IMR-90 (cell line): ENCODE results near the gene ASS1. TPM values are rescaled to one million over a fixed set of nuclear protein-coding genes. Genes with fewer than 3 reads are reported as not detected.

Experiments
- ATAC-seq: fragments of 200-7000 bp; cut with Tn5 transposase; 2 replicates; pipeline ENCODE4 v1.9.1; 2020; ENCODE audit warnings: low read depth, mild to moderate bottlenecking, moderate library complexity
- BruUV-seq: library from RNA; stranded (reverse); fragments of 400-500 nt; replicated peaks from 2 replicates; lab custom pipeline; 2021; lab: Mats Ljungman, UMichigan
- CTCF ChIA-PET: fragments of 300-600 bp; formaldehyde crosslinking; extraction: SDS; loops from one replicate; lab custom pipeline; 2021; ENCODE audit warnings: antibody characterized with exemption; lab: Yijun Ruan, JAX
- POLR2A ChIA-PET: fragments of 300-600 bp; sonication (Branson Sonifier 250); formaldehyde crosslinking; loops from one replicate; lab custom pipeline; 2022; ENCODE audit warnings: antibody characterized with exemption; ENCODE audit not compliant: unreplicated experiment; lab: Charles Lee
- DNase-seq: peaks from one replicate; pipeline ENCODE4 v3.0.0; 2013
- H2AFZ ChIP-seq: replicated peaks from 2 replicates; pipeline ENCODE3; 2013; ENCODE audit warnings: low read length, mild to moderate bottlenecking; ENCODE audit not compliant: poor library complexity
- H2AK5ac ChIP-seq: 2 replicates; pipeline ENCODE4 v1.6.1; 2013; ENCODE audit warnings: low read depth, low read length, inconsistent platforms
- H2AK9ac ChIP-seq: replicated peaks from 2 replicates; pipeline ENCODE3; 2013; ENCODE audit warnings: mild to moderate bottlenecking, low read depth, low read length, moderate library complexity; ENCODE audit not compliant: poor library complexity
- H2BK120ac ChIP-seq: 2 replicates; pipeline ENCODE4 v1.6.1; 2013; ENCODE audit warnings: low read depth, low read length, inconsistent platforms
- H2BK15ac ChIP-seq: 3 replicates; pipeline ENCODE4 v1.6.1; 2013; ENCODE audit warnings: low read depth, low read length, inconsistent platforms
- H2BK20ac ChIP-seq: 2 replicates; pipeline ENCODE4 v1.6.1; 2013; ENCODE audit warnings: low read depth, mild to moderate bottlenecking, inconsistent platforms, low read length, moderate library complexity
- H2BK5ac ChIP-seq: 2 replicates; pipeline ENCODE4 v1.6.1; 2013; ENCODE audit warnings: mild to moderate bottlenecking, low read depth, low read length, inconsistent platforms; ENCODE audit not compliant: poor library complexity, severe bottlenecking
- H3K14ac ChIP-seq: replicated peaks from 2 replicates; pipeline ENCODE4 v1.6.1; 2013; ENCODE audit warnings: low read depth, low read length, inconsistent platforms
- H3K18ac ChIP-seq: 2 replicates; pipeline ENCODE4 v1.6.1; 2013; ENCODE audit warnings: low read depth, low read length, control low read depth
- H3K23ac ChIP-seq: 2 replicates; pipeline ENCODE4 v1.6.1; 2013; ENCODE audit warnings: low read depth, low read length, inconsistent platforms
- H3K27ac ChIP-seq: 2 replicates; pipeline ENCODE4 v1.5.1; 2013; ENCODE audit warnings: mild to moderate bottlenecking, control low read depth, low read length; ENCODE audit not compliant: insufficient read depth
- H3K27me3 ChIP-seq: 2 replicates; pipeline ENCODE4 v1.6.1; 2013; ENCODE audit warnings: low read length; ENCODE audit not compliant: control insufficient read depth, insufficient read depth
- H3K36me3 ChIP-seq: 2 replicates; pipeline ENCODE4 v1.6.1; 2013; ENCODE audit warnings: low read length, mixed read lengths; ENCODE audit not compliant: control insufficient read depth, insufficient read depth
- H3K4ac ChIP-seq: 2 replicates; pipeline ENCODE4 v1.6.1; 2013; ENCODE audit warnings: low read depth, low read length, inconsistent platforms
- H3K4me1 ChIP-seq: 2 replicates; pipeline ENCODE4 v1.6.1; 2013; ENCODE audit warnings: low read length, mixed read lengths; ENCODE audit not compliant: control insufficient read depth, insufficient read depth
- H3K4me2 ChIP-seq: 2 replicates; pipeline ENCODE4 v1.6.1; 2013; ENCODE audit warnings: low read depth, mild to moderate bottlenecking, control low read depth, low read length, moderate library complexity
- H3K4me3 ChIP-seq: 2 replicates; pipeline ENCODE4 v1.5.1; 2013; ENCODE audit warnings: low read depth, mild to moderate bottlenecking, control low read depth, low read length, moderate library complexity; ENCODE audit not compliant: insufficient read depth
- H3K56ac ChIP-seq: 2 replicates; pipeline ENCODE4 v1.6.1; 2013; ENCODE audit warnings: low read length, inconsistent platforms; ENCODE audit not compliant: insufficient read depth; ENCODE audit errors: extremely low read depth
- H3K79me1 ChIP-seq, 2 experiments: 2 replicates each; pipeline ENCODE4 v1.6.1; 2013; ENCODE audit warnings: low read length in 2 of 2, inconsistent platforms in 1 of 2, low read depth in 1 of 2
- H3K9ac ChIP-seq: 2 replicates; pipeline ENCODE4 v1.6.1; 2013; ENCODE audit warnings: low read depth, low read length, control low read depth
- H3K9me1 ChIP-seq: 2 replicates; pipeline ENCODE4 v1.6.1; 2013; ENCODE audit warnings: low read length, inconsistent platforms; ENCODE audit not compliant: insufficient read depth
- H3K9me3 ChIP-seq: 2 replicates; pipeline ENCODE4 v1.6.1; 2013; ENCODE audit warnings: low read length; ENCODE audit not compliant: control insufficient read depth, insufficient read depth
- H4K20me1 ChIP-seq: 2 replicates; pipeline ENCODE4 v1.6.1; 2013; ENCODE audit warnings: low read length, inconsistent platforms; ENCODE audit not compliant: insufficient read depth
- H4K5ac ChIP-seq: 2 replicates; pipeline ENCODE4 v1.6.1; 2013; ENCODE audit warnings: mild to moderate bottlenecking, low read depth, low read length, control low read depth
- H4K8ac ChIP-seq, 2 experiments: 2 replicates each; pipeline ENCODE4 v1.6.1; 2013; ENCODE audit warnings: low read depth in 2 of 2, low read length in 2 of 2, control low read depth in 1 of 2, inconsistent platforms in 1 of 2
- H4K91ac ChIP-seq: 2 replicates; pipeline ENCODE4 v1.6.1; 2013; ENCODE audit warnings: low read depth, low read length, inconsistent platforms; ENCODE audit not compliant: insufficient read depth
- BHLHE40 ChIP-seq: fragments of 150-350 bp; IDR thresholded peaks from 2 replicates; pipeline ENCODE4 v1.6.1; 2016; ENCODE audit warnings: mild to moderate bottlenecking, low read depth, low read length
- CEBPB ChIP-seq: IDR thresholded peaks from 2 replicates; pipeline ENCODE4 v1.6.1; 2012; ENCODE audit warnings: low read depth, low read length, improper control_type of control experiment
- CHD1 ChIP-seq: IDR thresholded peaks from 2 replicates; pipeline ENCODE4 v1.6.1; 2012; ENCODE audit warnings: low read depth, low read length, improper control_type of control experiment
- ELK1 ChIP-seq: fragments of 150-350 bp; IDR thresholded peaks from 2 replicates; pipeline ENCODE4 v1.6.1; 2016; ENCODE audit warnings: low read depth, mild to moderate bottlenecking, low read length, moderate library complexity, borderline replicate concordance
- FOS ChIP-seq: fragments of 150-350 bp; IDR thresholded peaks from 2 replicates; pipeline ENCODE4 v1.6.1; 2016; ENCODE audit warnings: low read depth, low read length
- MAFK ChIP-seq: IDR thresholded peaks from 2 replicates; pipeline ENCODE4 v1.6.1; 2012; ENCODE audit warnings: low read depth, low read length, improper control_type of control experiment
- MAZ ChIP-seq: IDR thresholded peaks from 2 replicates; pipeline ENCODE4 v1.6.1; 2012; ENCODE audit warnings: low read depth, mild to moderate bottlenecking, low read length, improper control_type of control experiment, moderate library complexity, borderline replicate concordance
- MXI1 ChIP-seq: IDR thresholded peaks from 2 replicates; pipeline ENCODE4 v1.6.1; 2012; ENCODE audit warnings: low read depth, mild to moderate bottlenecking, low read length, moderate library complexity, borderline replicate concordance
- NFE2L2 ChIP-seq: fragments of 150-350 bp; IDR thresholded peaks from 2 replicates; pipeline ENCODE4 v1.6.1; 2016; ENCODE audit warnings: low read depth, mild to moderate bottlenecking, low read length
- POLR2A ChIP-seq: IDR thresholded peaks from 2 replicates; pipeline ENCODE4 v1.6.1; 2012; ENCODE audit warnings: mild to moderate bottlenecking, low read depth, low read length
- RAD21 ChIP-seq: IDR thresholded peaks from 2 replicates; pipeline ENCODE4 v1.6.1; 2012; ENCODE audit warnings: low read length, improper control_type of control experiment
- RCOR1 ChIP-seq: IDR thresholded peaks from 2 replicates; pipeline ENCODE4 v1.6.1; 2012; ENCODE audit warnings: mild to moderate bottlenecking, low read length, improper control_type of control experiment; ENCODE audit not compliant: insufficient replicate concordance
- RFX5 ChIP-seq: IDR thresholded peaks from 2 replicates; pipeline ENCODE4 v1.8.0; 2012; ENCODE audit warnings: low read depth, mild to moderate bottlenecking, low read length, moderate library complexity
- SMC3 ChIP-seq: fragments of 150-350 bp; IDR thresholded peaks from 2 replicates; pipeline ENCODE4 v1.6.1; 2016; ENCODE audit warnings: low read depth, mild to moderate bottlenecking, antibody characterized with exemption, low read length, moderate library complexity
- WGBS, 2 experiments: methylation state at CpG; one replicate each; pipeline versions ENCODE4 v1.1.5 to v1.1.7; 2013; ENCODE audit warnings: missing lambda C conversion rate in 2 of 2; ENCODE audit not compliant: insufficient read length in 1 of 2; ENCODE audit errors: extremely low coverage in 2 of 2; 5-methylcytosine and 5-hydroxymethylcytosine counted together
- dilution Hi-C: fragments of 300-500 bp; cut with HindIII; formaldehyde crosslinking; loops from one replicate; pipeline ENCODE4 v1.14.3; 2018; ENCODE audit warnings: low sequenced_read_pairs; ENCODE audit not compliant: unreplicated experiment
- in situ Hi-C: fragments of 300-500 bp; cut with MboI; formaldehyde crosslinking; loops from 3 replicates; pipeline ENCODE4 v1.14.3; 2019; ENCODE audit warnings: low sequenced_read_pairs, inconsistent platforms, mixed read lengths
- intact Hi-C: fragments of 100-400 bp; cut with micrococcal nuclease; formaldehyde crosslinking; loops from 2 replicates; pipeline ENCODE4 v1.10.0; 2022
- polyA plus RNA-seq, 3 experiments: library from polyadenylated mRNA; depleted of rRNA; stranded (reverse); fragments of >200 nt; gene quantifications; 2 replicates each; pipeline ENCODE4 v1.2.3, GENCODE V29; 2012; ENCODE audit warnings: low replicate concordance in 1 of 3
- total RNA-seq: library from RNA; depleted of rRNA; stranded (reverse); fragments of >200 nt; gene quantifications from 2 replicates; pipeline ENCODE4 v1.2.3, GENCODE V29; 2012
- TF ChIP-seq, protein P1 (sequence below): conservative IDR thresholded peaks from 2 replicates; pipeline ENCODE4 v1.5.1; 2012; ENCODE audit warnings: mild to moderate bottlenecking, low read depth, low read length, improper control_type of control experiment

ASS1 gene
- total and polyA plus RNA-seq, 2 of the 4 experiments (the other 2 are of a cell fraction), result 39.6 to 41.9 TPM

DNA sequence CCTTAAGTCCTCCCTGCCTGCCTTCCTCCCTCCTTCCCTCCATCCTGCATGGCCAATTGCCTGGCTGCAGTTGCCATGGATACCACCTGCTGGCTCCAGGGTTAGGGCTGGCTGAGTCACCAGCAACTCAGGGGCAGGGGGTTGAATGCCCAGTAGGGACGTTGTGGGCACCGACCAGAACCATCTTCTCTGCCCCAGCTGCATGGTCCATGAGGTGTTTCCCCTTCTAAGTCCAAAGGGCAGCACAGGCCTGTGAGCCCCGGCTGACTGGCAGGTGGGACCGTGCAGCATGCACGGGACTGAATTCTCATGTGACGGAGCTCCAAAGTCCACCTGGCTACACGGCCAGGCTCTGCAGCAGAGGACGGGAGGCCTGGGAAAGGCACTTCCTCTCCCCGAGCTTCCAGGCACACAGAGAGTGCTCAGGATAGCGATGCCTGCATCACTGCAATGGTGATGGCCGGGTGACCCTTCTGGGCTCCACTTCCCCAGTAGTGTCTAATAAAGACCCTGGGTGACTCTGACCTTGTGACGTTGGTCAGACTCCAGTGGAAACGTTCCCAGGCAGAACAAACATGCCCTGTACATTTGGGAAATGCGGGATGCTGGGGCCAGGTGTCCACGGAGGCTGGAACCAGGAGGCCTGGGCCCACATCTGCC, 5.7 kb downstream of the ASS1 start:
- H2AK5ac ChIP-seq, result peak overlapping the region; percentile 17; the same call in 1 of the 2 replicates
- WGBS, 2 experiments, result 82% methylated on average over 9 of the region's 15 CpGs; no CpG with 5 or more reads in 1 of the 2 experiments
- H3K4me3 ChIP-seq, result no peak overlapping the region
- dilution Hi-C loops (no loop called here), in situ Hi-C loops (loop anchor here (5.0 kb wide), 1 partner anchor 237 kb away; no protein-coding TSS in a partner anchor), intact Hi-C loops (no loop called here)
- H3K9ac ChIP-seq, result no peak overlapping the region
- no peak overlapping the region for H3K56ac ChIP-seq
- peak overlapping the region; percentile 34 for H3K4ac ChIP-seq
- no peak overlapping the region for H3K18ac ChIP-seq
- peak overlapping the region; percentile 60 for H2AFZ ChIP-seq
- no peaks in the 10 kb centered on the region for H3K9me3 ChIP-seq
- CTCF ChIA-PET, result no interaction called here
- no peaks in the 10 kb centered on the region for H3K79me1 ChIP-seq
- no peak for TF ChIP-seq SMC3
- no peak for TF ChIP-seq CEBPB
- TF ChIP-seq POLR2A, result no peak
- TF ChIP-seq MXI1, result no peak
- no peak for TF ChIP-seq MAFK
- TF ChIP-seq CHD1, result no peak
- TF ChIP-seq ELK1, result no peak
- TF ChIP-seq RAD21, result no peak
- no peak for TF ChIP-seq MAZ
- TF ChIP-seq, protein P1, sequence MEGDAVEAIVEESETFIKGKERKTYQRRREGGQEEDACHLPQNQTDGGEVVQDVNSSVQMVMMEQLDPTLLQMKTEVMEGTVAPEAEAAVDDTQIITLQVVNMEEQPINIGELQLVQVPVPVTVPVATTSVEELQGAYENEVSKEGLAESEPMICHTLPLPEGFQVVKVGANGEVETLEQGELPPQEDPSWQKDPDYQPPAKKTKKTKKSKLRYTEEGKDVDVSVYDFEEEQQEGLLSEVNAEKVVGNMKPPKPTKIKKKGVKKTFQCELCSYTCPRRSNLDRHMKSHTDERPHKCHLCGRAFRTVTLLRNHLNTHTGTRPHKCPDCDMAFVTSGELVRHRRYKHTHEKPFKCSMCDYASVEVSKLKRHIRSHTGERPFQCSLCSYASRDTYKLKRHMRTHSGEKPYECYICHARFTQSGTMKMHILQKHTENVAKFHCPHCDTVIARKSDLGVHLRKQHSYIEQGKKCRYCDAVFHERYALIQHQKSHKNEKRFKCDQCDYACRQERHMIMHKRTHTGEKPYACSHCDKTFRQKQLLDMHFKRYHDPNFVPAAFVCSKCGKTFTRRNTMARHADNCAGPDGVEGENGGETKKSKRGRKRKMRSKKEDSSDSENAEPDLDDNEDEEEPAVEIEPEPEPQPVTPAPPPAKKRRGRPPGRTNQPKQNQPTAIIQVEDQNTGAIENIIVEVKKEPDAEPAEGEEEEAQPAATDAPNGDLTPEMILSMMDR, result no peak
- TF ChIP-seq RFX5, result no peak
- no peak for TF ChIP-seq FOS
- TF ChIP-seq RCOR1, result no peak
- no peak for TF ChIP-seq BHLHE40
- no peak for TF ChIP-seq NFE2L2
- H3K14ac ChIP-seq, result no peak overlapping the region
- ATAC-seq (no peak), DNase-seq (no peak)
- H4K5ac ChIP-seq, result no peak overlapping the region
- POLR2A ChIA-PET, result no interaction called here
- no peaks in the 10 kb centered on the region for H3K36me3 ChIP-seq
- H4K8ac ChIP-seq, result no peak overlapping the region
- no peak overlapping the region for H3K4me2 ChIP-seq
- no TSS peak for BruUV-seq
- H4K91ac ChIP-seq, result no peak overlapping the region
- no peak overlapping the region for H2BK120ac ChIP-seq
- H2BK5ac ChIP-seq, result no peak overlapping the region
- no peak overlapping the region for H2BK20ac ChIP-seq
- no peak overlapping the region for H2BK15ac ChIP-seq
- peaks cover 15% of the 10 kb centered on the region for H3K9me1 ChIP-seq
- H2AK9ac ChIP-seq, result no peak overlapping the region
- no peak overlapping the region for H3K23ac ChIP-seq
- H3K4me1 ChIP-seq, result peaks cover 38% of the 10 kb centered on the region
- no peaks in the 10 kb centered on the region; the same call in 1 of the 2 replicates for H3K27me3 ChIP-seq
- no peak overlapping the region for H3K27ac ChIP-seq
- H4K20me1 ChIP-seq, result peaks cover 5% of the 10 kb centered on the region; the same call in 1 of the 2 replicates
